ENCODE measurements around the gene INTS12.
"Not testable (repeated sequence)": the region's sequence is repeated elsewhere in the genome, so short reads cannot be mapped to it uniquely, and the experiment has no call there.

INTS12 gene

DNA sequence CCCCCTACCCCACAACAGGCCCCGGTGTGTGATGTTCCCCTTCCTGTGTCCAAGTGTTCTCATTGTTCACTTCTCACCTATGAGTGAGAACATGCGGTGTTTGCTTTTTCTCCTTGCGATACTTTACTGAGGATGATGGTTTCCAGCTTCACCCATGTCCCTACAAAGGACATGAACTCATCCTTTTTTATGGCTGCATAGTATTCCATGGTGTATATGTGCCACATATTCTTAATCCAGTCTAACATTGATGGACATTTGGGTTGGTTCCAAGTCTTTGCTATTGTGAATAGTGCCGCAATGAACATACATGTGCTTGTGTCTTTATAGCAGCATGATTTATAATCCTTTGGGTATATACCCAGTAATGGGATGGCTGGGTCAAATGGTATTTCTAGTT, 21.4 kb upstream of the INTS12 start:
- H4K91ac ChIP-seq (ENCODE audit: low read length); H3K4me3 ChIP-seq (ENCODE audit: insufficient read depth in 1 of 2, low read depth in 1 of 2, low read length in 2 of 2); H2AFZ ChIP-seq (ENCODE audit: low read depth, low read length); DNase-seq; H3K4ac ChIP-seq (ENCODE audit: low read depth in 1 of 2, low read length in 2 of 2); H2BK5ac ChIP-seq (ENCODE audit: low read depth, low read length, poor library complexity, severe bottlenecking); H3K9ac ChIP-seq (ENCODE audit: low read length); H2BK120ac ChIP-seq (ENCODE audit: low read depth, low read length); H4K8ac ChIP-seq (ENCODE audit: low read length); H2BK15ac ChIP-seq (ENCODE audit: low read depth, poor library complexity, severe bottlenecking); H3K27me3 ChIP-seq (ENCODE audit: control insufficient read depth in 1 of 2, insufficient read depth in 1 of 2, low read length in 2 of 2); H2BK12ac ChIP-seq (ENCODE audit: low read length in 2 of 2); H3K4me1 ChIP-seq (ENCODE audit: control insufficient read depth, insufficient read depth, low read depth, low read length); H2AK5ac ChIP-seq (ENCODE audit: low read length, severe bottlenecking); H3K18ac ChIP-seq (ENCODE audit: low read depth in 1 of 2, low read length in 2 of 2); H3K79me1 ChIP-seq (replicated peaks; ENCODE audit: low read length, poor library complexity, severe bottlenecking); H3K27ac ChIP-seq (ENCODE audit: low read length, poor library complexity, severe bottlenecking); H3K14ac ChIP-seq (ENCODE audit: low read length in 2 of 2); H3K23ac ChIP-seq (ENCODE audit: low read length in 2 of 2); H3K9me3 ChIP-seq (ENCODE audit: control insufficient read depth, low read length); H3K4me2 ChIP-seq (ENCODE audit: low read length, poor library complexity, severe bottlenecking): not testable (repeated sequence)
- 96% methylated on average over 3 of the region's 4 CpGs for WGBS
- peaks cover 2 to 11% of the 10 kb centered on the region in 2 experiments for H3K36me3 ChIP-seq (ENCODE audit: control insufficient read depth in 1 of 2, insufficient read depth in 2 of 2, low read depth in 1 of 2, low read length in 2 of 2)

DNA sequence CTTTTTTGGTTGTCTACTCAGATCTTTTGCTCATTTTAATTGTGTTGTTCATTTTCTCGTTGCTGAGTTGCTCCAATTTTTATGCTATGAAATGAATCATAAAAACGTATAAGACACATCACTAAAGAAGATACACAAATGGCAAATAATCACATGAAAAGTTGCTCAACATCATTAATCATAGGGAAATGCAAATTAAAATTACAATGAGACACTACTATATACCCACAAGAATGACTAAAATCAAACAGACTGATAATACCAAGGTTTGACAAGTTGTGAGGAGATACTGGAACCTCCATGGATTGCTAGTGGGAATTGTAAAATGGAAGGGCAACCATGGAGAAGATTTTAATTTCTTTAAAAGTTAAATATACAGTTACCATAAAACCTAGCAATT, 17.1 kb upstream of the INTS12 start:
- Histone ChIP-seq H3K27ac (ENCODE audit: low read length, poor library complexity, severe bottlenecking) (no peak overlapping the region), H4K91ac (ENCODE audit: low read length) (no peak overlapping the region), H3K14ac (ENCODE audit: low read length in 2 of 2) (no peak overlapping the region), H3K27me3 (ENCODE audit: control insufficient read depth in 1 of 2, insufficient read depth in 1 of 2, low read length in 2 of 2) (no peaks in the 10 kb centered on the region), H3K18ac (ENCODE audit: low read depth in 1 of 2, low read length in 2 of 2) (no peak overlapping the region), H4K8ac (ENCODE audit: low read length) (no peak overlapping the region), H3K4me1 (ENCODE audit: control insufficient read depth, insufficient read depth, low read depth, low read length) (no peaks in the 10 kb centered on the region), H3K9ac (ENCODE audit: low read length) (no peak overlapping the region), H3K36me3 (ENCODE audit: control insufficient read depth in 1 of 2, insufficient read depth in 2 of 2, low read depth in 1 of 2, low read length in 2 of 2) (peaks cover 0 to 16% of the 10 kb centered on the region in 2 experiments), H2BK5ac (ENCODE audit: low read depth, low read length, poor library complexity, severe bottlenecking) (no peak overlapping the region), H2BK120ac (ENCODE audit: low read depth, low read length) (no peak overlapping the region), H3K79me1 (replicated peaks; ENCODE audit: low read length, poor library complexity, severe bottlenecking) (no peaks in the 10 kb centered on the region), H3K4me3 (ENCODE audit: insufficient read depth in 1 of 2, low read depth in 1 of 2, low read length in 2 of 2) (no peak overlapping the region), H3K23ac (ENCODE audit: low read length in 2 of 2) (no peak overlapping the region), H3K4ac (ENCODE audit: low read depth in 1 of 2, low read length in 2 of 2) (no peak overlapping the region), H3K9me3 (ENCODE audit: control insufficient read depth, low read length) (peaks cover 4% of the 10 kb centered on the region), H2AFZ (ENCODE audit: low read depth, low read length) (no peak overlapping the region), H2BK15ac (ENCODE audit: low read depth, poor library complexity, severe bottlenecking) (no peak overlapping the region), H2AK5ac (ENCODE audit: low read length, severe bottlenecking) (no peak overlapping the region), H3K4me2 (ENCODE audit: low read length, poor library complexity, severe bottlenecking) (no peak overlapping the region), H2BK12ac (ENCODE audit: low read length in 2 of 2) (no peak overlapping the region)
- WGBS = 100% methylated on average over 1 of the region's 2 CpGs
- DNase-seq = no peak

DNA sequence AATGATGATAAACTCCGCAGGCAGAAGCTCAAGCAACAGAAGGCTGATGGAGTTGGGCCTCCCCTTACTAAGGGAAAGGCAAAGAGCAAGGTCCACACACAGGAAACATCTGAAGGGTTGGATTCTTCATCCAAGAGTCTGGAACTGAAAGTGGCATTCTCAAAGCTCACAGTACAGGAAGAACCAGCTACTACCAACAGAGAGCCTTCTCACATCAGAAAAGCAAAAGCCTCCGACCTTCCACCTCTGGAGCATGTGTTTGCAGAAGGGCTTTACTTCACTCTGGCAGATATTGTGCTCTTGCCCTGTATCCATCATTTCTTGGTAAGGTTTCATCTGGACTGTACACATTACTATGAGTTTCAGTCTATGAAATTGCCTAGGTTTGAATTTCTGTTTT, 10.7 kb upstream of the INTS12 start:
- no peak overlapping the region for H3K4ac ChIP-seq (ENCODE audit: low read depth in 1 of 2, low read length in 2 of 2)

DNA sequence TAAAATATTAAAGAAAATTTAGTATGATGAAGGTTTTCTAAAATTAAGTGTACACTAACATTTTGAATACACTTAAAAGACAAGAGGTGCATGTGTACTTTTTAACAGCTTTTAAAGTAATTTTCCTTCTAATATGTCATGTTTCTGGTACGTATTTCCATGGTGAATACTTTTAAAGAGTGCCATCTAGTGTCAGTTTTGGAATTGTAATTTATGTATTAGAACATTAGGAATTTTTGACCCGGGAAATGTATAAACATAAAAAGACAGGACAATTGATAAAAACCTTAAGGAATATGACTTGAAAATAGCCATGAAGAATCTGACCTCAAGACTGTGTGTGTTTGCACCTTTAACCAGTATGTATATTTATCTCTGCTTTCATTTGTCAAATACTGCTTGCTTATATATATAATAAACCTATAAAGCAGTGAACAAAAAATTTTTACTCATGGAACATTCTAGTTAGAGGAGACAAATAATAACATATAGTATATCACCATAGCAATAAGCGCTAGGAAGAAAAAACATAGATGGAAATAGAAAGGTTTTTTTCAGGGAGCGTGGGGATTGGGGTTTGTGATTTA, 7.3 kb upstream of the INTS12 start:
- no peak overlapping the region for H3K4ac ChIP-seq (ENCODE audit: low read depth in 1 of 2, low read length in 2 of 2)
- 68% methylated on average over 3 of the region's 4 CpGs for WGBS

More for the DNA sequence above, 10.7 kb upstream of the INTS12 start:
- H3K9me3 ChIP-seq (ENCODE audit: control insufficient read depth, low read length) = no peaks in the 10 kb centered on the region
- H3K79me1 ChIP-seq (replicated peaks; ENCODE audit: low read length, poor library complexity, severe bottlenecking) = peaks cover 14% of the 10 kb centered on the region
- H2BK15ac ChIP-seq (ENCODE audit: low read depth, poor library complexity, severe bottlenecking) = no peak overlapping the region
- H3K4me3 ChIP-seq (ENCODE audit: insufficient read depth in 1 of 2, low read depth in 1 of 2, low read length in 2 of 2) = no peak overlapping the region
- no peak overlapping the region for H2BK5ac ChIP-seq (ENCODE audit: low read depth, low read length, poor library complexity, severe bottlenecking)
- no peak overlapping the region for H4K91ac ChIP-seq (ENCODE audit: low read length)
- H3K4me2 ChIP-seq (ENCODE audit: low read length, poor library complexity, severe bottlenecking) = no peak overlapping the region
- H2AFZ ChIP-seq (ENCODE audit: low read depth, low read length) = no peak overlapping the region
- no peak for DNase-seq
- no peaks in the 10 kb centered on the region for H3K27me3 ChIP-seq (ENCODE audit: control insufficient read depth in 1 of 2, insufficient read depth in 1 of 2, low read length in 2 of 2)
- no peak overlapping the region for H3K27ac ChIP-seq (ENCODE audit: low read length, poor library complexity, severe bottlenecking)
- 100% methylated on average over 2 of the region's 2 CpGs for WGBS
- H3K18ac ChIP-seq (ENCODE audit: low read depth in 1 of 2, low read length in 2 of 2) = no peak overlapping the region
- H2AK5ac ChIP-seq (ENCODE audit: low read length, severe bottlenecking) = no peak overlapping the region
- H2BK120ac ChIP-seq (ENCODE audit: low read depth, low read length) = no peak overlapping the region
- H3K4me1 ChIP-seq (ENCODE audit: control insufficient read depth, insufficient read depth, low read depth, low read length) = no peaks in the 10 kb centered on the region
- no peak overlapping the region for H3K9ac ChIP-seq (ENCODE audit: low read length)
- no peak overlapping the region for H2BK12ac ChIP-seq (ENCODE audit: low read length in 2 of 2)
- no peak overlapping the region for H3K14ac ChIP-seq (ENCODE audit: low read length in 2 of 2)
- no peak overlapping the region for H3K23ac ChIP-seq (ENCODE audit: low read length in 2 of 2)
- H3K36me3 ChIP-seq (ENCODE audit: control insufficient read depth in 1 of 2, insufficient read depth in 2 of 2, low read depth in 1 of 2, low read length in 2 of 2) = peaks cover 3 to 11% of the 10 kb centered on the region in 2 experiments
- no peak overlapping the region for H4K8ac ChIP-seq (ENCODE audit: low read length)

More for the DNA sequence above, 7.3 kb upstream of the INTS12 start:
- Histone ChIP-seq H4K91ac (ENCODE audit: low read length) (no peak overlapping the region), H2BK5ac (ENCODE audit: low read depth, low read length, poor library complexity, severe bottlenecking) (no peak overlapping the region), H3K36me3 (ENCODE audit: control insufficient read depth in 1 of 2, insufficient read depth in 2 of 2, low read depth in 1 of 2, low read length in 2 of 2) (peaks cover 3 to 5% of the 10 kb centered on the region in 2 experiments), H3K4me3 (ENCODE audit: insufficient read depth in 1 of 2, low read depth in 1 of 2, low read length in 2 of 2) (no peak overlapping the region), H2BK15ac (ENCODE audit: low read depth, poor library complexity, severe bottlenecking) (no peak overlapping the region), H4K8ac (ENCODE audit: low read length) (no peak overlapping the region), H3K79me1 (replicated peaks; ENCODE audit: low read length, poor library complexity, severe bottlenecking) (peaks cover 16% of the 10 kb centered on the region), H3K9me3 (ENCODE audit: control insufficient read depth, low read length) (no peaks in the 10 kb centered on the region), H2AFZ (ENCODE audit: low read depth, low read length) (no peak overlapping the region), H3K23ac (ENCODE audit: low read length in 2 of 2) (no peak overlapping the region), H3K4me1 (ENCODE audit: control insufficient read depth, insufficient read depth, low read depth, low read length) (no peaks in the 10 kb centered on the region), H3K27me3 (ENCODE audit: control insufficient read depth in 1 of 2, insufficient read depth in 1 of 2, low read length in 2 of 2) (no peaks in the 10 kb centered on the region), H3K14ac (ENCODE audit: low read length in 2 of 2) (no peak overlapping the region), H2BK12ac (ENCODE audit: low read length in 2 of 2) (no peak overlapping the region), H2AK5ac (ENCODE audit: low read length, severe bottlenecking) (no peak overlapping the region), H3K4me2 (ENCODE audit: low read length, poor library complexity, severe bottlenecking) (no peak overlapping the region), H3K9ac (ENCODE audit: low read length) (peak overlapping the region; percentile 41), H3K27ac (ENCODE audit: low read length, poor library complexity, severe bottlenecking) (no peak overlapping the region), H2BK120ac (ENCODE audit: low read depth, low read length) (no peak overlapping the region), H3K18ac (ENCODE audit: low read depth in 1 of 2, low read length in 2 of 2) (no peak overlapping the region)
- DNase-seq = peak; percentile 60

Data from mesenchymal stem cell (in vitro differentiated cells and primary cell).